Measurements from ENCODE around the gene PCYT1A. TPM values are rescaled to one million over a fixed set of nuclear protein-coding genes. Genes with fewer than 3 reads are reported as not detected.

Gene PCYT1A
- 36.6 TPM for total RNA-seq

DNA sequence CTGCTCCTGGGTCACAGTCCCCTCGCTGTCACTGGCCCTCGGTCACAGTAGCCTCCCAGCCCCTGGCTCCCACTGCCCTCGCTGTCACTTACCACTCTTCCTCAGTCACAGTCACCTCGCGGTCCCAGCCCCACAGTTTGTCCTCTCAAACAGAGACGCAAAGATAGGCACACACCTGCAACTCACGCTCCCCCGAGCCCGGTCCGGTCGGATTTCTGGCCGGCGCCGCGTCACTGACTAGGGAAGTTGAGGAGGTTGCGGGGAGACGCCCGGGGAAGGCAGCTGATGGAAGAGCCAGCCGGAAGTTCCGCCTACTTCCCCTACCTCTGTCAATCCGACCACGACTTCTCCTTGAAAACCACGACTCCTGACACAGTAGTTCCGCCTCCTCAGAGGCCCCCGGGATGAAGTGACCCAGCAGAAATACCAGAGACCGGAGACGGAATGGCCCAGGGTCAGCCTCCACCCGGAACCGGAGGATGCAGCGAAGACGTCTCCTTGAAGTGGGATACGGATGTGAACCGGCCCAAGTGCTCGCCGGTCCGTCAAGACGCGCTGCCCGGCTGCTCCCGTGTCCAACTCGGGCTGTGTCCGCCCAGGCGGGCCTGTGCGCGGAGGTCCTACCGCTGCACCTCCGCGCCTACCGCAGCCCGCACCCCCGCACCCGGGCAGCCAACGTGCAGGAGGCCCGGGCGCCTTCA is at the start of gene PCYT1A:
PCYT1A (minus strand) TSS at position 287 of the 701 bp plus-strand sequence. CDS start 17,195 bp downstream, outside the sequence.

DNA sequence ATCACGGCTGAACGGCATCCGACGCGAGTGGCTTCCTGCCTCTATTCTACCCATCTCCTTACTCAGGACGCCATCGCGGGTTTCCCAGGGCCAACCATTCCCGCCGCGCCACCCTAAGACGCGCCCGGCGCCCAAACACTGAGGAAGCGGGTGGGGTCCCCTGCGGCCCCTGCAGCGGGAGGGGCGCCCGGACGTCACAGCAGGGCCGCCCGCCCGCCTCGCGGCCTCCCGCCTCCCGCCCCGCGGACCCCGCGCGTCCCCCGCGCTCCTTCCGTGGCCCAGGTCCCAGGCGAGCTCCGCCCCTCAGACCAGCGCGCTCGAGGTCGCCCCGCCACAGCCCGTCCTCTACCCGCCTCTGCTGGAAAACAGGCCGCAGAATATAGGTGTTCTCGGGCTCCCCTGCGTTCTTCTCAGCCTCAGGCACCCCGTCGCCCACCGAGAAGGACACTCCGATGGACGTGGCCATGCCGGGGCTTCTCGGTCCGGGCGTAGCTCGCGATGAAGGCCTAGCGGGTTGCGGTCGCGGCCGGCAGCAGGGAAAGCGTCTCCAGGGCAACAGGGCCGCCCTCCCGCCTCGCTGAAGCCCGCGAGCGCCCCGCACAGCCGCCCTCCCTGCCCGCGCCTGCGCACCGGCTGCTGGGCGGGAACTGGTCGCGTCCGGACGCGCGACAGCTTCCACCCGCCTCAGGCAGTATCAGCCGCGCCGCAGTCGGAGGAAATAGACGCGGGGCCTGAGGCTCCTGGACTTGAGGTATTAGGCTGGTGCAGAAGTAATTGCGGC is 30.4 kb upstream of the PCYT1A start, which contains the start of gene DYNLT2B:
DYNLT2B (minus strand) TSS at position 554 of the 781 bp plus-strand sequence; CDS start at position 466, 88 bp downstream.

DNA sequence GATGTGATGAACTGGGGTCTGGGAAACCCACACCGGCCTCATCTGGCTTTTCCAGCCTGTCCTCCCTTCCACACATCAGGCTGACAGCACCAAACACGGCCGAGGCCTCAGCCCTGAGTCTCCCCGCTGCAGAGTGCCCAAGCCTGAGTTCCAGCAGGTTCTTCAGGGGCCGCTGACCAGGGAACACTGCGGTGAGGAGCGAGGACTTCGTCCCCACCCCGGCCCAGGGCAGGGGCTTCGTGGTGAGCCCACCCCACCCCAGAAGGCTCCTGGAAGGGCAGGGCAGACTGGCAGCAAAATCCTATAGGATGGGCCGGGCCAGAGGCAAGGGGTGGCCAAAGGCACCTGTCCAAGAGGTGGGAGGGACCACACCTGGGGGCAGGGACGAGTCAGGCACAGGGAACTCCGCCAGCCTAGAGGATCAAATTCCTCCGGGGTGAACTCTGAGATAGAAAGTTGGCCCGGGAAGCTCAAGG is 71.4 kb downstream of the PCYT1A start, which contains the start of gene SLC51A:
SLC51A (plus strand) TSS at position 446 of the 476 bp plus-strand sequence. CDS start 179 bp downstream, outside the sequence.

DNA sequence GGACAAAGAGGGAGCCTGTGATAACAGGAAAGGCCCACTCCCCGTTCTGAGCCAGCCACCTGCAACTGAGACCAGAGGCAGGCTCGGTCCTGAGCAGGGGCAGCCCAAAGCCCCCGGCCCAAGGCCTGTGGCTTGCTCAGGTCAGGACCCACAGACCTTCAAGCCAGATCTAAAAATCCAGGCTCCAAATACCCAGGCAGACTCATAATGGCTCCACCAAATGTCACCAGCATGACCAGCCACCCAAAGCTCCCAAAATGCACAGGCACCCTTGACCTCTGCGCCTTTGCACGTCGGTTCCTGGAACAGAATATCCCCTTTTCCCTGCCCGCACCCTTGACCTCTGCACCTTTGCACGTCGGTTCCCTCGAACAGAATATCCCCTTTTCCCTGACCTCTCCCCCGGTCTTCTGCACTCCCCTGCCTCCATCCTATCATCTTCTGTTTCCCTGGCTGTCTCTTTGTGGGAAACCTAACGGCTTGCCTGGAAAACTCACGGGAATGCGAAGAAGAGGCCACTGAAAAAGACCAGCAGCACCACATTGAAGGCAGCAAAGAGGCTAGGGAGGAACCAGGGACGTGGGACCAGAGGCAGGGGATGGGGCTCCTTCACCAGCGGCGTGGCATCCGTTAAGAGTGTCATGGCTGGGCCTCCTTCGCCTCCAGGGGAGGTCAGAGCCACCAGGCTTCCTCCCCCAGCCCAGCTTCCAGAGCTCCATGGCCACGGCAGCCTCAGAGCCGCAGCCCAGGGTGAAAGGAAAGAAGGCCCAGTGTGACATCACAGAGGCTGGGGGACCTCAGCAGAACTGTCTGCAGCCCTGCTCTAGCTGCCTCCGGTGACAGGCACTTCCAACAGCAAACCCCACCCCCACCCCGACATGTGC is 76.6 kb downstream of the PCYT1A start, which contains the start of gene ZDHHC19:
ZDHHC19 (minus strand) TSS at position 728 of the 884 bp plus-strand sequence; CDS start at position 643, 85 bp downstream.

Small RNA genes lying within 50 kb of the gene (small RNA-seq; reads per million reads assigned to genes)
- gene AC069257.2 (ENCODE audit: low replicate concordance) (not detected), gene RF00019 (ENCODE audit: low replicate concordance) (not detected)

Other genes with a start within 250 kb of the PCYT1A start
- 144 TPM for gene TFRC, start 205.6 kb downstream of the PCYT1A start, total RNA-seq
- not detected for gene ZDHHC19, start 76.3 kb downstream of the PCYT1A start, total RNA-seq
- not detected for gene SLC51A, start 71.2 kb downstream of the PCYT1A start, total RNA-seq
- 43.8 TPM for gene DYNLT2B, start 30.5 kb upstream of the PCYT1A start, total RNA-seq
- not detected for gene TM4SF19, start 50.7 kb upstream of the PCYT1A start, total RNA-seq
- gene UBXN7, start 144.7 kb upstream of the PCYT1A start, total RNA-seq, result 70.1 TPM
- gene RNF168, start 216.0 kb upstream of the PCYT1A start, total RNA-seq, result 23.5 TPM
- gene SMCO1, start 227.6 kb upstream of the PCYT1A start, total RNA-seq, result not detected